ENCODE data around the gene ZIC5. TPM values are rescaled to one million over a fixed set of nuclear protein-coding genes. Genes with fewer than 3 reads are reported as not detected.

Gene ZIC5
- total RNA-seq, 1 experiment from 2014 or later: not detected

- Histone ChIP-seq H3K4me1 (ENCODE audit: insufficient read depth, low read length) (no peaks in the 10 kb centered on the region), H3F3A (ENCODE audit: low read length, unreplicated experiment) (no peaks in the 10 kb centered on the region), H3K4me3 (ENCODE audit: low read length) (no peak overlapping the region), H4K20me1 (ENCODE audit: low read length) (no peaks in the 10 kb centered on the region), H3K36me3 (ENCODE audit: low read depth, low read length) (no peaks in the 10 kb centered on the region), H3K27me3 (ENCODE audit: low read length) (peaks cover 63% of the 10 kb centered on the region), H3K27ac (ENCODE audit: low read length) (no peak overlapping the region), H3K9me3 (ENCODE audit: low read length) (no peaks in the 10 kb centered on the region), H3K9me2 (replicated peaks; ENCODE audit: low read length) (no peaks in the 10 kb centered on the region), H3K79me2 (ENCODE audit: low read length) (no peaks in the 10 kb centered on the region), H3K4me2 (ENCODE audit: low read length) (no peak overlapping the region), H2AFZ (ENCODE audit: low read length) (no peak overlapping the region), H3K9ac (ENCODE audit: low read length) (no peak overlapping the region)
- ChIA-PET POLR2A (ENCODE audit: unreplicated experiment) (no interaction called here), CTCF (no interaction called here)
- intact Hi-C loops (cut with micrococcal nuclease): no loop called here
- TF ChIP-seq EZH2 (IDR thresholded peaks at IDR 0.05; ENCODE audit: low read length, unreplicated experiment) (no peak), CTCF (conservative IDR thresholded peaks at IDR 0.05; ENCODE audit: low read depth, low read length) (no peak), EZH2phosphoT487 (IDR thresholded peaks at IDR 0.05; ENCODE audit: borderline replicate concordance, low read length) (no peak)
- DNase-seq (no peak), ATAC-seq (no peak)
- BruUV-seq (replicated peaks): no TSS peak
Measured at GRCh38 chr13:99967498-99967868, 4.1 kb downstream of the ZIC5 start.

GRCh38 chr13:99966064-99966805 lies 5.3 kb downstream of the ZIC5 start:
- no peak overlapping the region for H3K27ac ChIP-seq (ENCODE audit: low read length)
- no TSS peak for BruUV-seq (replicated peaks)

More at GRCh38 chr13:99966064-99966805, 5.3 kb downstream of the ZIC5 start:
- TF ChIP-seq EZH2phosphoT487 (IDR thresholded peaks at IDR 0.05; ENCODE audit: borderline replicate concordance, low read length): no peak
- TF ChIP-seq EZH2 (IDR thresholded peaks at IDR 0.05; ENCODE audit: low read length, unreplicated experiment): no peak
- no peak for TF ChIP-seq CTCF (conservative IDR thresholded peaks at IDR 0.05; ENCODE audit: low read depth, low read length)
- ChIA-PET POLR2A (ENCODE audit: unreplicated experiment) (no interaction called here), CTCF (no interaction called here)
- Histone ChIP-seq H2AFZ (ENCODE audit: low read length) (no peak overlapping the region), H3K4me1 (ENCODE audit: insufficient read depth, low read length) (no peaks in the 10 kb centered on the region), H3K9ac (ENCODE audit: low read length) (no peak overlapping the region), H4K20me1 (ENCODE audit: low read length) (no peaks in the 10 kb centered on the region), H3K9me2 (replicated peaks; ENCODE audit: low read length) (no peaks in the 10 kb centered on the region), H3K36me3 (ENCODE audit: low read depth, low read length) (no peaks in the 10 kb centered on the region), H3F3A (ENCODE audit: low read length, unreplicated experiment) (no peaks in the 10 kb centered on the region), H3K9me3 (ENCODE audit: low read length) (no peaks in the 10 kb centered on the region), H3K4me2 (ENCODE audit: low read length) (no peak overlapping the region), H3K79me2 (ENCODE audit: low read length) (no peaks in the 10 kb centered on the region), H3K27me3 (ENCODE audit: low read length) (peaks cover 63% of the 10 kb centered on the region), H3K4me3 (ENCODE audit: low read length) (no peak overlapping the region)
- intact Hi-C loops (cut with micrococcal nuclease): no loop called here
- DNase-seq: no peak
- ATAC-seq: no peak
